ENCODE measurements around the gene ARVCF. TPM values are rescaled to one million over a fixed set of nuclear protein-coding genes. Genes with fewer than 3 reads are reported as not detected.

The ARVCF gene
- total RNA-seq, 1 experiment from 2014 or later, result 8.4 TPM

DNA sequence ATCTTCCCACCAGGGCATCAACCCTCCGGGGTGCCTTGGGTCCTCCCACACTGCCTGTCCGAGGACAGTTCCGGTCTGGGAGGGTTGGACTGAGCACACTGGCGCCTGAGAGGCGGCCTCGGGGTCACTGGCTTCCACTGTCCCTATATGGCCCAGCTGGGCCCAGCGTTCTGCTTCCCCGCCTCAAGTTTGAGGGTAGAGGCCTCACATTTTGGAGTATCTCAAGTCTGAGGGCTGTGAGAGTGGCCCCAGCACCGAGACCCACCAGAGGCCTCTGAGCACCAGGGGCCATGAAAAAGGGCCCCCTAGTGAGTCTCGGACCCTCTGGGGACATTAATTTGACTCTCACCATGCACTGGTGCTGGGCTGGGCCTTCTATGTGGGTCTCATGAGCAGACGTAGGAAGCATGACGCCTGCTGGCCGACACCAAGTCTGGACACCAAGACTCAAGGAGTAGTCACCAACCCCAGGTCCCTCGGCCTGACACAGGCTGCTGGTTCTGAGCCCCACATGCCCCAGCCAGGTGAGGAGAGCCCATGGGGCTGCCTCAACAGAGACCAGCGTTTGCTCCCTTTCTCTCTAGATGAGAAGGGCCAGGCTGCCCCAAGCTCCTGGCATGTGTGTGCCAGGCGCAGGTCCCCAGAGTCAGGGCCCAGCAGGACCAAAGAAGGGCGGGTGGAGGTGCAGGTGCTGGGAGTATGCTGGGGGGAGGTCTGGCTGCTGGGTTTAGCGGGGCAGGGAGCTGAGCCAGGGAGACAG lies 27.5 kb downstream of the ARVCF start:
- no peak for DNase-seq (ENCODE audit: low read depth)

DNA sequence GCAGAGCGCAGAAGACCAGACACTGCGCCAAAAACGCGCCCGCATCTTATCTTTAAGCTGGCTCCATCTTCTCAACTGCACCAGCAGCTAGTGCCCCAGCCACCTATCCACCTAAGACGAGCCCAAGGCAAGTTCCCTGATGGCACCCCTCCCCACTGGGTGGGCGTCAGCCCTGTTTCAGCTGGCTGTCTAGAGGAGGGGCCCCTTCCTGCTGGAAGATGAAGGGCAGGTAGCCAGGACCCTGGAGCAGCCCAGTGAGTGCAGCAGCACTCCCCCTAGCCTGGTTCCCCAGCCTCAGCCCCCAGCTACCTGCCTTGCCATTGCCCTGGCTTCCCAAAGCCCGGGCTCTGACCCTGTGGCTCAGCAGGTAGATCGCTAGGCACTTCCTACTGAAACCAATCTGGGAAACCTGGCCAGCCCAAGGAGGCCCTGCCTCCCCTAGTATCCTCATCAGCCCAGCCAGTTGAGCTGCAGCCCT lies 28.3 kb downstream of the ARVCF start:
- DNase-seq (ENCODE audit: low read depth), result no peak

DNA sequence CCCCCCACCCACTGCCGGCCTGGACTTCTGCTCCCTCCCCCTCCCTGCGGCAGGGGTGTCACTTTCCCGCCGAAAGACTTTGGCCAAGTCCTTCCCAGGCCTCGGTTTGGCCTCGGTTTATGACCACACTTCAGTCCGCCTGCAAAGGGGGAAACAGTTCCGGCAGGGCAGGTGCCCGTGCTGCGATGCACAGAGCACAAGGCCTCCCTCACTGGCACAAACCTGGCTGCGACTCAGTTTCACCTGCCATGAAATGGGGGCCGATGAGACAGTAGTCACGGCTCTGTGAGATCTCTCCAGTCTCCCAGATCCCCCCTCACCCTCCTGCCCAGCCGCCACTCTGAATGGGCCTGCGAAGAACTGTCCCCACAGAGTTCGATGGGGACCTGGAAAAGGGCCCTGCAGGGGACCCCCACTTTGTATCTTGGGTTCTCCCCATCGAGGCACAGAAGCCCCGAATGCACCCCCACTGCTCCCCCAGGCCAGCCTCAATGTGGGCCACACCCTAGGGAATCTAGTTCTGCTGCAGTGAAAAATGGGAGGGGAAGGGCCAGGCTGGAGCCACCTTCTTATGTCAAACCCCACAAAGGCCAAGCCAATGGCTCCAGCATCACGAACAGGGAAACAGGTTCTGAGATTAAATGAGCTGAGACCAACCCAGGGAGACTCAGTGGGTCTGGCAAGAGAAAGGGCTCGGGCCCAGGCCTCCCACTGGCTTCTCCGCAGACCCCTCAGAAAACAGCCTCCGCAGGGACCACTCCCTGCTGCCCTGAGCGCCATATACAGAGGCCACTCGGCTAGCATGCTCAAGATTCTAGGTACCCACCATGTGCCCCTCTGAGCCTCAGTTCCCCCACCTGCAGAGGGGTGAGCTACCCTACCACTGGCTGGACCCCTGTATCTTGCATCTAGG lies 29.0 kb downstream of the ARVCF start:
- DNase-seq (ENCODE audit: low read depth), result no peak

DNA sequence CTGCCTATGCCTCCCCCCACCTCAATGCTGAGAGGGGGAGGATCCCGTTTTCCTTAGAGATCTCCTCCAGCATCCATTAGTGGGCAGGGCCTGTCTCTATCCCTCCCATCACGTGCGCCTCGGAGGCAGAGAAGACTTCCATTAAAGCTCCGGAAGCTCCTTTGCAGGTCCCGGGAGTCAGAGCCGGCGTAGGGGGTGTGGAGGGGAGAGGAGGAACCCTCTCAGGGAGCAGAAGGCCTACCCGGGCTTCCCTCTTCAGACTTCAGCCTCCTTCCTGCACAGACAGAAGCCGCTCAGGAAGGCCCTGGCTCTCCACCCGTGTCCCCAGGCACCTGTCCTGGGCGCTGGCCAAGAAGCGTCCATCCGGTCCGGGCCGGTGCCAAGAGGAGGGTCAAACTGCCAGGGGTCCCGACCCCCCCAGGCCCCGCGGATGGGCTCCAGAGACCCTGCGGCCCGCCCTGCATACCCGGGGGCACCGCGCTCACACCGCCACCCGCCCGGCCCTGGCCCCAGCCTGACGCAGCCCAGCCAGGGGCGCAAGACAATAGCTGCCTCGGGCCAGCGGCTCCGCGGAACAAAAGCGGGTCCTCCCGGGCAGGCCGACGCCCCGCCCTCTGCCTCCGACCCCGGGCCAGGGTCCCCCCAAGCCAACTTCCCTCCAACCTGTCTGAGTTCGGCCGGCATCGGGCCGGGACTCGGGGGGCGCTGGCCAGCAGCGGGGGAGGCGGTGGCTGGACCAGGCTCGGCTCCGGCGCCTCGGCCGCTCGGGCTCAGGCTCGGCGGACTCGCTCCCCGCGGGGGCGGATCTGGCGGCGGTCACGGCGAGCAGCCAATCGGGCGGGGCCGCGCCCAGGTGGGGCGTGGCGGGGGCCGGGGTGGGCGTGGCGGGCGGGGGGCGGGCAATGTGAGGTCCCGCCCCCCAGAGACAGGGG lies 29.9 kb downstream of the ARVCF start:
- no peak for DNase-seq (ENCODE audit: low read depth)

DNA sequence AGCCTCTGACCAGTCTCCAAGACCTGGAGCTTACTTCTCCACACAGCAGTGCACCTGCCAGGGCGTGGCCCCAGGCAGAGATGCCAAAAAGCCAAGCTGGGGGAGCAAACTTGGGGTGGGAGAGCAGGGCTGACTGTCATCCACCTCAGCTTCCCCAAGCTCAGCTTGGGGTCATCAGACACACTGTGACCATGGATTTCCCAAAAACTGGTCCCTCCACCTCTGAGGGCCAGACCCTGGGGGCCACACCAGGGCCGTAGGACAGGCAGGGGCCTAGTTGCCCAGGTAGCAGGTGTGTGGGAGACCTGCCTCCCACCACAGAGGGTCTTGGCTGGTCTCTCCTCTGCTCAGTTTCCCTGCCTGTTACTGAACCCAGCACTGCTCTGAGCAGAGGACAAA lies 30.6 kb downstream of the ARVCF start:
- DNase-seq (ENCODE audit: low read depth), result no peak

DNA sequence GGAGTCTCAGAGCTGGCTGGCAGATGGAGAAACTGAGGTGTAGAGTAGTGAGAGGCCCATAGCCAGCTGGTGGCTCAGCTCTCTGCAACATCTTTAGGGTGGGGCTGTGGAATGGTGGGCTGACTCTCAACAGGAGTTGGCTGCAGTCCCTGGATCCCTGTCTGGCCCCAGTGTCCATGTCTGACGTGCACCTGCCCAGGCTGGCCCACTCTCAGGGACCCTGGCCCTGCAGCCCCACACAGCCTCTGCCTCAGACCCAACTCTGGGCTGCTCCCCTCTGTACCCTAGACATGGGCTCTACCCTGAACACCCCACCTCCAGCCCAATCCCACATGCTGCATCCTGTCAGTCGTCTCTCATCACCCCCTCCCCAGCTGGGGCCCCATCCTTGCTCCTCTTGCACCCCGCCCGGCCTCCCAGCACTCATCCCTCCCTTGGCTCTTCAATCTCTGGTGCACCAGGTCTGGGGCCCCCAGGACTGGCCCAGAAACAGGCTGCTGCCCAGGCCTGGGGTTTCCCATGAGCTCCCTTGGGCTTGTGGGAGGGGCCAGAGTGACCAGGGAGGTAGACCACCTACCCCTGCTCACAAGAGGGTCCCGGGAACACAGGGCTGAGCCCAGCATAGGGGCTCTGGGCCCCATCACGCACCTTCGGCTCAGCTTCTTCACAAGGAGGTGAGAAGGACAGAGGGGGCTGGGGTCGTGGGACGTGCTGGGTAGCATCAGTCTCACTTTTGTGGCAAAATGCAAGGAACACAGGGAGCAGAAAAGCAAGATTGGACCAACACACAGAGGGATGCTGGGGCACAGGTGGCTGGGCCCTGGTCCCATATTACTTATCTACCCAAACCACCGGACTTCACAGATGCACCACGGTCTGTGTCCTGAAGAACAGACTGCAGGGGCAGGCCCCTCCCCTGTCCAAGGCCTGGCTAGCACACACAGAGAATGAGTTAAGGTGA lies 31.5 kb downstream of the ARVCF start:
- DNase-seq (ENCODE audit: low read depth), result no peak

DNA sequence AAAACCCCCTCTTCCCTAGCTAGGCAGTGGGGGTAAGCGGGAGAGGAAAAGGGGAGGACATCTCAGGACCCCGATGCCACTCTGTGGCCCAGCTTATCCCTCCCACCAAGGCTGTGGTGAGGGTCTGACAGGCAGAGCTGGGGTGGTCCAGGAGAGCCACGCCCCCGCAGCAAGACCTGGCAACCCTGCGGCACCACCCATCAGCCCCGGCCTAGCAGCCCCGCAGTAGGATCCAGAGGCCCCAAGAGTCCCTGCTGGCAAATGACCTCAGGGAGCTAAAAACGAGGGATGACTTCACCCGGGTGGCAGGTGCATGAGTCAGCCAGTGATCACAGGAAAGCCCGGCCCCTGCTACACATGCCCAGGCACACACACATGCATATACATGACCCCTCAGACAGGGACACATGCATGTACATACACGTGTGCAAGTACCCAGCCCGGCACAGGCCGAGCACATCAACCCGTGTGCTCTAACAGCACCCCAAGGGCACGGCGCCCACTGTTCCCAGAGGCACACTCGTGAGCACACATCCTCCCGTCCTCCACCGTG lies 32.3 kb downstream of the ARVCF start:
- peak; percentile 83 for DNase-seq (ENCODE audit: low read depth)

DNA sequence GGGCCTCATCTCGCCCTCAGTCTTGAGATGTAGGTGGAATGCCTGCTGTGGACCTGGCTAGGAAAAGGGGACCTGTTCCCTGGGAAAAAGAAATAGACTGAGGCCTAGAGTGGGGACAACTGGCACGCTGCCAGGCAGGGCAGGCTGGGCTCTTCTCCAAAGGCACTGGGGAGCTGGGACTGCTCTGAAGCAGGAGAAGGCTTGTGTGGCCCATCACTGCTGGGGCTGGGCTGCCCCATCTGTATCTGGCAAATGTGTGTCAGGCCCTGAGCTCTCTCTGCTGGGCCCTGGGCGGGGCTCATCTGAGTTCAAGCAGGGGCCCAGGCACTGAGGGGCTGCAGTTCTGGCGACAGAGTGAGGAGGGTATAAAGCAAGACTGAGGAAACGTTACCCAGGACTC lies 32.9 kb downstream of the ARVCF start:
- DNase-seq (ENCODE audit: low read depth), result no peak

DNA sequence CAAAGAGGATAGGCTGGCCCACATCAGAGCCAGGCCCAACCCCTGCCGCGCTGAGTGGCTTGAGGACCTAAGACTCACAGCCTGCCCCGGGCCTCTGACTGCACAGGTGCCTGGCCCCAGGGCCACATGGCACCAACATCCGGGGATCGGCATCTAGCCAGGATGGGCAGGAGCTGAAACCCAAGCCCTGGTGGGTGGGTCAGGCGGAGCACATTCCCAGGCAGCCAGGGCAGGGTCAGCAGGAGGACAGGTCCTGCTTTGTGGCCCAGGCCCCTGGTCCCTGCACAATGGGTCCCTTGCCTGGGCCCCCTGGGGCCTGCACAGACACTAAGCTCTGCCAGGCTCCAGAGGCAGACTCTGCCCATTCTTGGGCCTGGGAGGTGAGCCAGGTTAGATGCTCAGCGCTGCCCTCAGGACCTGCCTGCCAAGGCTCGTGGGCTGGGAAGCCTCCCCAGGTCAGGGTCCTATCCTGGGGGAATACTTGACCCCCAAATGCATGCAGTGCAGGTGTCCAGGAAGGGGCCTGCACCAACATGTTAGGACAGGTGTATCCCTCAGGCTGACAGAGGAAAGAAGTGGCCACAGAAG lies 33.5 kb downstream of the ARVCF start:
- no peak for DNase-seq (ENCODE audit: low read depth)

DNA sequence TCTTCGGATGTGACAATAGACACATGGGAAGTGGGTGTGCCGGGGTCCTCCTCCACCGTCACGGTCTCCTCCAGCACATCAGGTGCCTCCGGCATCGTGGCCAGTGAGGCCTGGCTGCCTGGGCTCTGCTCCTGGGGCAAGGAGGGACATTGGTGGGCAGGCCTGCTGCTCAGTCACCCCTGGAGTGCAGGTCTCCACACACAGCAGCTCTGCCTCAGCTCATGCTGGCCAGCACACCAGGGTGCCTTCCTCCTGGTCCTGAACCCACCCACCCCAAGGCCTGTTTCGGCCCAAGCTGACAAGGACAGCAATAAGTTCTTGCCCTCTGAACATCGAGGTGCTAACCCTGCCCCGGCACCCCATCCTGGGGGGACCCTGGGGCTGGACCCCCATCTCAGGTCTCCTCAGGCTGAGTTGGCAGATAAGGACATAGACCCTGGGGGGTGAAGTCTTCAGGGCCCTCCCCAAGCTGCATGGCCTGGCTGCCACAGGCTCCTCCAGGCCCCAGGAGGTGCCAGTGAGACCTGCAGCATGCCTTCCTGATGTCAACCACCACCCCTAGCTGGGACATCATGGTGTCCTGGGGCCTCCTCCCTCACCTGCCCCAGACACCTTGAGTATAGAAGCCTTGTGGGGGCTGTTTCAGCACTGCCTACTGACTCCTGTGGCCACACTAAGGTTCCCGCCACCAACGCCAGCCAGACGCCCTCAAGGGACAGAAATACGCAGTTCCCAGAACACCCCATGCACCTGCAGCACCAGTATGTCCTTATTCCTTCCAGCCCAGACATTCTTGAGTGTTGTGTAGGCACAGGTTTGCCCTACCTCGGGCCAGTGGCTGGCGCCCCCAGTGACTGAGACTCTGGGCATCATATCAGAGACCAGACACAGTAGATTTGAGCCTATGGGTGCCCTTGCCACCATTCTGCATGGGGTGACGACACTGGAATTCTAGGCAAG lies 34.4 kb downstream of the ARVCF start:
- DNase-seq (ENCODE audit: low read depth), result no peak

DNA sequence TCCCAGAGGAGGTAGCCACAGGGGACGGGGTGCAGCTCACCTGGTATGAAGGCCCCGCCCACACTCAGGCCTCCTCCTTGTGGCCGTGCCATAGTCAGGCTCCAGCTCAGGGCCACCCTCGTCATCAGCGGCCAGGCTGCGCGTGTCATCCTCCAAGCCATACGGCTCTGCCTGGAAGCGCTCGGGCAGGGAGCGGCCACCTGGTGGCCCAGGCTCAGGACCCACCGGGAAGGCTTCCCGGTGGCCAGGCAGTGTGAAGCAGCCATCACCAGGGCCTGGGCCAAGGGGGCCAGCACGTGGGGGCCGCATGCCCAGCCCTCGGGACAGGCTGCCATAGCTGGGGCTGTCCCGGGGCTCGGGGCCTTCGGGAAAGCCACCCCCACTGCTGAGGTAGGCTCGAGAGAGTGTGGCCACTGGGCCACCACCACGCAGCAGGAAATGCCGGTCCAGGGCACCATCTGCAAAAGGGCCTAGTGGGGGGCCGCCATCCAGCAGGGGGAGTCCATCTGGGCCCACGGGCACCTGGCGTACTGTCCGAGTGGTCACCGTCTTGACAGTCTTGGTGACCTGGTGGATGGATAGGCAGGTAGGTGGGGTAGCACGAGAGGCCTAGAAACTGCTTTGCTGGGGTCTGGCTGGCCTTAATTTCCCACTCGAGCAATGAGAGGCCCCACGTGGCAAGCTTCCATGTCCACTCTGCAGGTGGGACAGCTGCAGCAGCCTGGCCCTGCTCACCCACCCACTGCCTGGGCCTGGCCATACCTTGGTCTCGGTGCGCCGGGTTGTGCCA lies 35.3 kb downstream of the ARVCF start:
- DNase-seq (ENCODE audit: low read depth), result no peak

DNA sequence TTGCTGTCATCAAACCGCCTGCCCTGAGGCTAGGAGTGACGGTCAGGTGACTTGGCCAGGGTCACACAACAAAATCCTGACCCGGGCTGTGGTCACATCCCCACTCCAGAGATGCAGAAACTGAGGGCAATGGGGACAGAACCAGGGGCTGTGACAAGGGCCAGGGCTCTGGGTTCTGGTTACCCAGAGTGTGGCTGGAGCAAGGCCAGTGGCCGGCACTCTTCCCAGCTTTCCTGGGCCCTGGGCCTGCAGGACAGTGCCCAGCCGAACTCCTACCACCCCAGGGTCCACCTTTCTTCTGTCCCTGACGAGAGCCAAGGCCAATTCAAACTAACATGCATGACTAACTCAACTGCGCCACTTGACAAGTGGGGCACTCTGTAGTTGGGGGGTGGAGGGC lies 35.9 kb downstream of the ARVCF start:
- DNase-seq (ENCODE audit: low read depth), result no peak

DNA sequence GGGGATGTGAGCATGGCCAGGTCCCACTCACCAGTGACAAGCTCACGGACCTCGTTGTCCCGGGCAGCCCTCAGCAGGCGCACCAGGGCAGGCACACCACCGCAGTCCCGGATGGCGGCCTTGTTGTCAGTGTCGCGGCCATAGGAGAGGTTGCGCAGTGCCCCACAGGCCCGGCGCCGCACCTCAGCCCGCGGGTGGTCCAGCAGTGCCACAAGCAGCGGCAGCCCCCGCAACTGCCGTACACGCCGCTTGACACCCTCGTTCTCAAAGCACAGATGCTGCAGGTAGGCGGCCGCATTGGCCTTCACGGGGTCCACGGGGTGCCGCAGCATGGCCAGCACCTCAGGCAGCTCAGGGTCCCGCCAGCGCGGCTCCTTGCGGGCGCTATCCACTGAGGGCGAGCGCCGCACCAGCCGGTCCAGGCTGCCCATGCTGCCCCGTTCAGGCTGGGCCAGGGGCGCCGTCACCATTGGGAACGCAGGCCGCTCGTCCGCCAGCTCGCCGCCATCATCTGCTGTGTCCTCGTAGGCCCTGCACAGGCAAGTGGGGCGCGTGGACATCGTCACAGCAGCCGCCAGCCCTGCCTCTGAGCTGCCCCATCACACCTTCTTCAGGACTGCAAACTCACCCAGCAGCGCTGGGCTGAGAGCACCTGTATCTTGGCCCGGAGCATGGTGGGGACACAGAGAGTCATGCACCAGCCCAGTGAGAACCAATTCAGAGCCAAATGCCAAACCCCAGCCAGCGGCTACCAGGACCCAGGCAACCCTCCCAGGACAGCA lies 36.7 kb downstream of the ARVCF start:
- no peak for DNase-seq (ENCODE audit: low read depth)

DNA sequence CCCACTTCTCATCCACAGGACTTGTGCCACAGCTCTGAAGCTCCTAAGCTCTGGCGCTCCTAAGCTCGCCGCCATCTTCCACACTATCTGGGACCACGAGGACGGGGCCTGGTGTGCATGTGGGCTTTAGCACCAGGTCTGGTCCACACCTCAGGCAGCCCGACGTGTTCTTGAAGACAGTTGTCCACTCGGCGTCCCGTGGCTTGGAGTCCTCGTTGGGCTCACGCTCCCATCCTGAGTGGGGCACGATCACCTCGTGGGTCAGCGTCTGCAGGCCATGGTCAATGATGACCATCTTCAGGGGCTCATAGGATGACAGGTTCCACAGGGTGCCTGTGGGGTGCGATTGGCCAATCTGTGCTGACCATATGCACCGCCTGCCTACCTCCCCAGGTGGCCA lies 37.9 kb downstream of the ARVCF start:
- no peak for DNase-seq (ENCODE audit: low read depth)

DNA sequence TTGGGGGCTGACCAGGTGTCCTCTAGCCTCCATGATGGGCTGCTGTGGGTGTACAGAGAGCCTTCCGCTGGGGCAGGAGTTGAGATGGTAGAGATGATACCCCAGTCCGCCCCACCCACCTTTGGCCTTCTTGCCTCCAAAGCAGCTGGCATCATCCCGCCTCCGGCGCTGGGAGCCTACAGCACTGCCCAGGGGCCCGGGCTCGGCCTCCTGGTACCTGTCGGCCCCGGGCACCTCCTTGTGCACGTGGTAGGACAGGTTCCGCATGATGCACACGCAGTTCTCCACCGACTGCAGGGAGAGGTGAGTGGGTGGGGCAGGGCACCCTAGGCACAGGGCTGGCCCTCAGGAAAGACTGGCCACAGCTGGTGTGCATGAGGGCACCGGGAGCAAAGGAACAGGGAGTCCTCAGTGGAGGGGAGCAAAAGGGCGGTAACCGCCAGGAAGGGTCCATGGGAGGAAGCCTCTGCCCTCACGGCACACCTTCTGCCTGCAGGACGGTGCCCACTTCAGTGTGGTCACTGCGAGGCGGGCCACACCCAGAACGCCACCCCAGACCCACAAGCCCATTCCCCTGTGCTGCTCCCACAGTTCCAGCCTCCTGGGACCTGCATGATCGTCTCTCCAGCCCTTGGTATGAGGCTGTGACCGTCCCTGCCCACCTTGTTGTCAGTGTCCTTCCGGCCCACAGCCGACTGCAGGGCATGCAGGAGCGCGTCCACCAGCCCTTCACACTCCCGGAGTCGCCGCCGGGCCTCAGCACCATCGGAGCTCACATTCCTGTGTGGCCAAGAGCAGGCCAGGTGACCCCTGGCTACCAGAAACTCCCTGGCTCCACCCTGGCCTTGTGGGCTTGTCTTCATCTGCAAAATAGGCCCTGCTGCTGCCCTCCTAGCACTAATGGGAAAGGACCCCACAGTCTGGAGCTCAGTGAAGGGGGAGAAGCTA lies 39.1 kb downstream of the ARVCF start:
- no peak for DNase-seq (ENCODE audit: low read depth)

DNA sequence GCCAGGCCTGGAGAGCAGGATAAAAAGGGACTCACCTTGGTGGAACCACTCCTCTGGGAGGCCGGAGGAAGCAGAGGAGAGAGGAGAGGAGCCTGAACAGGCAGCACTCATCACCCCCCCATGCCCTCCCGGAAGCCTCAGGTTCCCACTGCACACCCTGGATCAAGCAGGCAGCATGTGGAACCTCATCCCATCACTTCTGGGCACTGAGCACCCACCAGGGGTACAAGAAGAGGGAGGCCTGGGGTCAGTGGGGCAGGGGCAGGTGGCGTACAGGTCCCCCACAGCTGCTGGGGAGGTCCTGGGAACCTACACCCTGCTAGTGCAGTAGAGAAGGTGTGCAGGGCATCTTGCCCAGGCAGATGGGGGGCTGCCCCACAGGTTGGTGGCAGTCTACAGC lies 40.0 kb downstream of the ARVCF start:
- DNase-seq (ENCODE audit: low read depth), result no peak
